ENCODE results near the gene BMP3. TPM values are rescaled to one million over a fixed set of nuclear protein-coding genes. Genes with fewer than 3 reads are reported as not detected.
"Not testable (repeated sequence)": the region's sequence is repeated elsewhere in the genome, so short reads cannot be mapped to it uniquely, and the experiment has no call there.

Gene BMP3
- polyA plus RNA-seq (ENCODE audit: insufficient read depth in 1 of 5, insufficient read length in 5 of 5, low replicate concordance in 1 of 5), result 10 to 100 TPM; 61.7 to 95.0 (median 72.1) TPM
- long read RNA-seq, donor 1, full-length matches to known transcripts, result 23 of 42 reads
- long read RNA-seq, donor 1, partial matches to known transcripts, result 19 of 42 reads
- long read RNA-seq, donor 1, other reads (novel, unspliced or antisense), result 0 of 42 reads
- long read RNA-seq, donor 2, full-length matches to known transcripts, result 10 of 147 reads
- long read RNA-seq, donor 2, partial matches to known transcripts, result 137 of 147 reads
- long read RNA-seq, donor 2, other reads (novel, unspliced or antisense), result 0 of 147 reads
- long read RNA-seq, donor 3, full-length matches to known transcripts, result 14 of 23 reads
- long read RNA-seq, donor 3, partial matches to known transcripts, result 9 of 23 reads
- long read RNA-seq, donor 3, other reads (novel, unspliced or antisense), result 0 of 23 reads
- long read RNA-seq, donor 4, full-length matches to known transcripts, result 16 of 24 reads
- long read RNA-seq, donor 4, partial matches to known transcripts, result 8 of 24 reads
- long read RNA-seq, donor 4, other reads (novel, unspliced or antisense), result 0 of 24 reads
- long read RNA-seq, donor 5, full-length matches to known transcripts, result 20 of 40 reads
- long read RNA-seq, donor 5, partial matches to known transcripts, result 20 of 40 reads
- long read RNA-seq, donor 5, other reads (novel, unspliced or antisense), result 0 of 40 reads
- long read RNA-seq, donor 6, full-length matches to known transcripts, result 21 of 50 reads
- long read RNA-seq, donor 6, partial matches to known transcripts, result 29 of 50 reads
- long read RNA-seq, donor 6, other reads (novel, unspliced or antisense), result 0 of 50 reads
- long read RNA-seq, donor 7, full-length matches to known transcripts, result 26 of 298 reads
- long read RNA-seq, donor 7, partial matches to known transcripts, result 272 of 298 reads
- long read RNA-seq, donor 7, other reads (novel, unspliced or antisense), result 0 of 298 reads
- long read RNA-seq, donor 8, full-length matches to known transcripts, result 7 of 7 reads
- long read RNA-seq, donor 8, partial matches to known transcripts, result 0 of 7 reads
- long read RNA-seq, donor 8, other reads (novel, unspliced or antisense), result 0 of 7 reads

- peak; percentile 55 to 58 for DNase-seq
These were observed at the start of gene BMP3 for GRCh38 chr4:81030061-81030980. Gene BMP3, plus strand, starts transcription at chr4:81030708. Its CDS starts 577 bp downstream, at chr4:81031285.

DNA sequence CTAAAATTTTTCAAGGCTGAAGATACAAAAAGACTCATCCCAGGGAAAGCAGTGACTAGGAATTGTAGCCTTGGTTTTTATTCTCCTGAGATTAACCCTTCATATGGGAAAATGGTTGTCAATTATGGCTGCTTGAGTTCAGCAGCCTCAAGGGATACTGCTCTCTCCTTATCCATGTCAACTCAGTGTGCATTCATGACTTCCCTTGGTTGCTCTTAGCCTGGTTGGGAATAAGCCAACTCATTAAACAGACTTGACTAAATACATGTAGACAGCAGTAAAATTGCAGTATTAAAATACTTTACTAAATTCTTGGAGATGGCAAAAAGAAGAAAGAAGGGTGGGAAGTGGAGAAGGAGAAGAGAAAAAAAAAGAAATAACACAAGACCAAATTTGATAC is 44.5 kb upstream of the BMP3 start:
- DNase-seq, result no peak

- peak; percentile 31 to 52 for DNase-seq
These were observed 40.5 kb upstream of the BMP3 start for GRCh38 chr4:80989921-80990544.

GRCh38 chr4:80990851-80991250 is 39.7 kb upstream of the BMP3 start:
- no peak for DNase-seq

DNA sequence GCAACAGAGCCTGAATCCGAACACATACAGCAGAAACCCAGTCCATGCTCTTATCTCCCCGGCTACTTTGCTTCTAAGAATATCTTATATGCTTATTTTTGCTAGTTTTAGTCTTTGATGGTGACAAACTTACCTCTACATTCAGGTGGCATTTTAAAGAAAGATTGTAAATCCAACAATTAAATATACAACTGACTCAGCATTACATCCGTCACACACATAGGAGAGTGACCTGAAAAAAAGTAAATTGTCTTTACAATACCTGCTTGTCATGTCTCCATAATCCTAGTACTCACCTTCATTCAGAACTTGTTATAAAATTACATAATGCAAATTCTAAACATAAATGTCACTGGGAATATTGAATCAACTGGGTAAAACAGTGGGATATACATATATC is 30.6 kb upstream of the BMP3 start:
- no peak for DNase-seq

- DNase-seq, result no peak
These were observed 26.9 kb upstream of the BMP3 start for GRCh38 chr4:81003597-81004111.

DNA sequence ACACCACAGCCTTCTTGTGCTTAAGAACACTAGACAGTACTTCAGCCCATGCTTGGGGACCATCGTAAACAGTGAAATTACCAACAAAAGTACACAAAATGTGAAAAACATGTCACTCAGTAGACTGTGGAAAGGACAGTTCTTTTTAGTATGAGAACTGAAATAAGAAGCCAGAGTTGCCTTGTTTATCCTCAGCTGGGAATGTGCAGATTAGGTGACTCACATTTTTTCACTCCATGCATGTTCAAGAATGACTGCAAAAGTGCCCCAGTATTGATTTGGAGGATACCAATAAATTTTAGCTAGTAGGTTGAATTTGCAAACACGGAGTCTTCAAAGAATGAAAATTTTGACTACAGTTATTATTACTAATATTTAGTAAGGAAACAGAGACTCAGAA is 23.1 kb upstream of the BMP3 start:
- no peak for DNase-seq

- DNase-seq, result not testable (repeated sequence)
These were observed 13.9 kb upstream of the BMP3 start for GRCh38 chr4:81016566-81016965.

GRCh38 chr4:81019006-81019405 is 11.5 kb upstream of the BMP3 start:
- DNase-seq, result no peak

DNA sequence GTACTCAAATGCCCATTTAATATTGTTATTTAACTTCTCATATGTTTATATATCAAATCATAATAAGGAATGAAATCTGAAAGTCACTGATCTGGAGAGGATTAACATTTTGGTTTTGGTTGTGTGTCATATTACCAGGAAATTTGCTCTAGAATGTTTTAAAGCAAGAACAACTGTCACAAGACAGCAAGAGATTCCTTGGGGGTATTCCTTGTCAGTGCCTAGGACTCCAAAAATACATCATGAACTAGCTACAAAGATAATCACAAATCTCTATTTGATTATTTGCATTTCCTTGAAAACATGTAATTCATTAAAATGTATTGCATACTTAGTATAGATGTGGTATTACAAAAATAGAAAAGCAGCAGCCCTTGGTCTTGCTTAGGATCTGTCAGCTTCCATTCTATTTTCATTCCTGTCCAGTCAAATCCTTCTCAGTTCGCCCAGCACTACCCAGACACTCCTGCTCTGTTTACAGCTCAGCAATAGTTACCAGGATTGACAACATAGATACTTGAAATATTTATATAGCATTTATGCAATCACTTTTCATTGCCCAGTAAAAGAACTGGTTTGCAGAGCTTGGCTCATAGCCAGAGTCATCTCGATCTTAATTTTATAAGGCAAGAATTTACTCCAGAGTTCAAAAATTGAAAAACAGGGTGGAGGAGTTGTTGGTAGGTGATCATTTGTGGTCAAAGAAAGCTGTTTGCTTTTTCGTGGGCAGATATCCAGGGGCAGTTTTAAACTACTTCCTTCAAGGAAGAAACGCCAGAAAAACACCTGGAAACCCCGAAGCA is 9.2 kb upstream of the BMP3 start:
- peak in 1 of 2 donors; percentile 29 for DNase-seq

GRCh38 chr4:81021981-81022380 is 8.5 kb upstream of the BMP3 start:
- no peak for DNase-seq

- no peak for DNase-seq
These were observed 7.0 kb upstream of the BMP3 start for GRCh38 chr4:81023484-81023883.

- DNase-seq, result no peak
These were observed 678 bp downstream of the BMP3 start for GRCh38 chr4:81030981-81031791.

DNA sequence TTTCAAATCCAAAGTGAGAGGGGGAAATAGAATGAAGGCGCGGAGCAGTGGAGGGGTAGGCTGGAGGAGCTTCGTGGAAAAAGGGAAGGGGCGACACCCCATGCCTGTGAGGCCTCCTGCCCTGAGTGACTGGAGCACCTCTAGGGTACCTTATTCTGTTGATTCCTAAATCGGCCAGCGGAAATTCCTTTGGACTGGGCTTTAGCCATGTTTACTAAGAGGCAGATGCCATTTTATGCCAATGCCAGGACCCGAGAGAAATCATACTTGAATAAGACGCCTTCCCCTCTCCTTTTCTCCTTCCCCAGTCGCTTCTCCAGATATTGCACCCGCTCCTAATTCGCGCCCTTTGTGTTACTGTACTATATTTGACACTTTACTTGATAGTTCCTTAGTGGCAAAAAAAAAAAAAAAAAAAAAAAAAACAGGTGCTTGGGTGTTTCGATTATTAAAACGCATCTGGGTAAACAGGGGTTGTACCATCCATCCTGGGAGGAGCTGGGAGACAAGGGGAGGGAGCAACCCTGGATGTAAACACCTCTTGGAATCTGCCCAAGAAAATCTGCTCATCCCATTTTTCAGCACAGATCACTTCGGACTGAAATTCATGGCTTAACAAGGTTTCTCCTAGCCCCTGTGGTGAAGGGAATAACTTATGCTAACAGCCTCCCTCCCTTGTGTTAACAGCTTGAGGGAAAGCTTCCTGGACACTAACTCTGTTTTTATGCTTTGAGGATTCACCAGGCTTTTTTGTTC is 1.5 kb downstream of the BMP3 start:
- no peak for DNase-seq

- no peak for DNase-seq
These were observed 2.5 kb downstream of the BMP3 start for GRCh38 chr4:81032771-81033684.

GRCh38 chr4:81038636-81039350 is 8.3 kb downstream of the BMP3 start:
- no peak for DNase-seq
